Nephron progenitor cell (in vitro differentiated cells): ENCODE results near the gene ANKRD31.
"Not testable (repeated sequence)": the region's sequence is repeated elsewhere in the genome, so short reads cannot be mapped to it uniquely, and the experiment has no call there.

Source experiments
- DNase-seq: peaks from one replicate; pipeline ENCODE4 v3.0.0; 2021
- H3K27ac Mint-ChIP-seq: 2 replicates; pipeline ENCODE4 v1.8.0; 2021; ENCODE audit warnings: mild to moderate bottlenecking, moderate library complexity, mixed read lengths
- H3K27me3 Mint-ChIP-seq: 2 replicates; pipeline ENCODE4 v1.8.0; 2021; ENCODE audit warnings: mild to moderate bottlenecking, low read depth, mixed read lengths; ENCODE audit not compliant: poor library complexity
- H3K36me3 Mint-ChIP-seq: 2 replicates; pipeline ENCODE4 v1.8.0; 2021; ENCODE audit warnings: low read depth, mixed read lengths
- H3K4me1 Mint-ChIP-seq: 2 replicates; pipeline ENCODE4 v1.8.0; 2021; ENCODE audit warnings: mixed read lengths
- H3K4me3 Mint-ChIP-seq: 2 replicates; pipeline ENCODE4 v1.8.0; 2021; ENCODE audit warnings: mild to moderate bottlenecking, moderate library complexity, mixed read lengths
- H3K9me3 Mint-ChIP-seq: 2 replicates; pipeline ENCODE4 v1.8.0; 2021; ENCODE audit warnings: mild to moderate bottlenecking, moderate library complexity, mixed read lengths
- CTCF ChIP-seq: fragments of 200-600 bp; sonication (generic); IDR thresholded peaks from 2 replicates; pipeline ENCODE4 v1.5.0; 2021; ENCODE audit warnings: antibody characterized with exemption

The ANKRD31 gene

DNA sequence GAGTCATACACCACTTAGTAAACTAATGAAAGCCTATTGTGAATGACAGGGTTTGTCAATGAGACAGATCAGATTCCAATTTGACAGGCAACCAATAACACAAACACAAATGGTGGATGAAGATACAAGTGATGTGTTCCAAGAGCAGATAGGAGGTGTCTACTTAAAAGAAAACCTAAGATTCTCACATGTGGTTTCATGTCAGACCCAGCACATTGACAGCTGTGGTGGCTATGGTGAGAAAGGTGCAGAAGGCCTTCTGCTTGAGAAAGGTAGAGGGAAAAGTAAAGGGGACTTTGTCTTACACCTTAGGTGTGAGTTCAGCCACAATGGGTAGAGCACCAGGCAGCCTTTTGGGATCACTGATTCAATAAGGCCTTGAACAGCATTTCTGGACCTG is 11.2 kb downstream of the ANKRD31 start:
- Mint-ChIP-seq H3K36me3 (no peaks in the 10 kb centered on the region), H3K27me3 (no peaks in the 10 kb centered on the region), H3K4me3 (no peak overlapping the region), H3K4me1 (no peaks in the 10 kb centered on the region), H3K9me3 (peaks cover 5% of the 10 kb centered on the region), H3K27ac (no peak overlapping the region)
- DNase-seq = no peak
- TF ChIP-seq CTCF = no peak

DNA sequence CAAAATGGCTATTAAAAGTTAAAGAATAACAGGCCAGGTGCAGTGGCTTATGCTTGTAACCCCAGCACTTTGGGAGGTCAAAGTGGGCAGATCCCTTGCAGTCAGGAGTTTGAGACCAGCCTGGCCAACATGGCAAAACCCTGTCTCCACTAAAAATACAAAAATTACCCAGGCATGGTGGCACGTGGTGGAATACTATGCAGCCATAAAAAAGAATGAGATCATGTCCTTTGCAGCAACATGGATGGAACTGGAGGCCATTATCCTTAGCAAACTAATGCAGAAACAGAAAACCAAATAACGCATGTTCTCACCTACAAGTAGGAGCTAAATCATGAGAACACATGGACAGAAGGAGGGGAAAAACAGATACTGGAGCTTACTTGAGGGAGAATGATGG is 15.9 kb downstream of the ANKRD31 start:
- peaks cover 34% of the 10 kb centered on the region for H3K9me3 Mint-ChIP-seq
- H3K27me3 Mint-ChIP-seq, DNase-seq, H3K4me1 Mint-ChIP-seq, H3K4me3 Mint-ChIP-seq, H3K27ac Mint-ChIP-seq: not testable (repeated sequence)
- H3K36me3 Mint-ChIP-seq = peaks cover 13% of the 10 kb centered on the region

DNA sequence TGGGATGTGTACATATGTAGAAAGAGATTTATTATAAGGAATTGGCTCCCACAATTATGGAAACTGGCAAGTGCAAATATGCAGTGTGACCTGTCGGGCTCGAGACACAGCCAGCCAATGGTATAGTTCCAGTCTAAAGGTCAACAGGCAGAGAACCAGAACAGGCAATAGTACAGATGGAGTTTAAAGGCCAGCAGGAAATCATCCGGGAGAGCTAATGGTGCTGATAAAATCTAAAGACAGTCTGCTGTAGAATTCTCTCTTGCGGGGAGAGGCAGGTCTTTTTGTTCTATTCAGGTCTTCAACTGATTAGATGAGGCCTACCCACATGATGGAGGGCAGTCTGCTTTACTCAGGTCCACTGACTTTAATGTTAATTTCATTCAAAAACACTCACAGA is 21.8 kb downstream of the ANKRD31 start:
- Mint-ChIP-seq H3K27me3 (peaks cover 3% of the 10 kb centered on the region), H3K27ac (no peak overlapping the region), H3K36me3 (peaks cover 13% of the 10 kb centered on the region), H3K9me3 (peaks cover 26% of the 10 kb centered on the region), H3K4me1 (no peaks in the 10 kb centered on the region), H3K4me3 (no peak overlapping the region)
- no peak for TF ChIP-seq CTCF
- DNase-seq = no peak

GRCh38 chr5:75214409-75214808 is 22.3 kb downstream of the ANKRD31 start:
- no peak for DNase-seq
- Mint-ChIP-seq H3K27me3 (peaks cover 4% of the 10 kb centered on the region), H3K4me3 (no peak overlapping the region), H3K9me3 (peaks cover 21% of the 10 kb centered on the region), H3K36me3 (peaks cover 13% of the 10 kb centered on the region), H3K27ac (no peak overlapping the region), H3K4me1 (no peaks in the 10 kb centered on the region)
- no peak for TF ChIP-seq CTCF

DNA sequence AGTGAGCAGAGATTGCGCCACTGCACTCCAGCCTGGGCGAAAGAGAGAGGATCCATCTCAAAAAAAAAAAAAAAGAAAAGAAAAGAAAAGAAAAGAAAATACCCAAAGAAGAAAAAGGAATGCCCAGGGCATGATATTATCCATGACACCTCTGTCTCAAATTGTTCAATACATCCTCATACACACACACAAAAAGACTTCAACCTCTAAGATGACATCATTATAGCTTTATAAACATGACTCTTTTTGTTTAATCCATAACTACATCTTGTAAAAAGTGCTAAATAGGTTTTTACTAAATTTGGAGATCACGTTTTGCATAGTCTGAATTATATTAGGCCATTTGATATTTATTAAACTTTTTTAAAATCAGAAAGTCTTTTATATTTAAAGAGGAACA is 33.1 kb downstream of the ANKRD31 start:
- no peaks in the 10 kb centered on the region for H3K9me3 Mint-ChIP-seq
- no peak for TF ChIP-seq CTCF
- no peaks in the 10 kb centered on the region for H3K36me3 Mint-ChIP-seq
- no peaks in the 10 kb centered on the region for H3K27me3 Mint-ChIP-seq
- H3K27ac Mint-ChIP-seq = no peak overlapping the region
- no peak for DNase-seq
- H3K4me1 Mint-ChIP-seq = no peaks in the 10 kb centered on the region
- no peak overlapping the region for H3K4me3 Mint-ChIP-seq

DNA sequence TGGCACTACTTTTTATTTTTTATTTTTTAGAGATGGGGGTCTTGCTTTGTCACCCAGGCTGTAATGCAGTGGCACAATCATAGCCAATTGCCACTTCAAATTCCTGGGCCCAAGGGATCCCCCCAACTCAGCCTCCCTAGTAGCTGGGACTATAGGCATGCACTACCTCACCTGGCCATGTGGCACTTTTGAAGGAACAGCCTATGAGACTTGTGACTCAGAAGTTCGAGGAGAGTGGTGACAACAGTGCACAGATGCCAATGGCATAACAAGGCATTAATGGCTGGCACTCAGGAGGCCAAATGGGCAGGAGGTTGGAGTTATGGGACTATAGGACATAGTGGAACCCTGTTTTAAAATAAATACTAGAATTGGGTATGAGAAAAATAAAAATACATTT is 33.7 kb downstream of the ANKRD31 start:
- H3K27ac Mint-ChIP-seq = no peak overlapping the region
- no peaks in the 10 kb centered on the region for H3K36me3 Mint-ChIP-seq
- no peak for DNase-seq
- H3K9me3 Mint-ChIP-seq = no peaks in the 10 kb centered on the region
- no peak for TF ChIP-seq CTCF
- H3K27me3 Mint-ChIP-seq = no peaks in the 10 kb centered on the region
- no peak overlapping the region for H3K4me3 Mint-ChIP-seq
- H3K4me1 Mint-ChIP-seq = no peaks in the 10 kb centered on the region
